Glutamatergic neuron (in vitro differentiated cells): ENCODE measurements around the gene CDH23. TPM values are rescaled to one million over a fixed set of nuclear protein-coding genes. Genes with fewer than 3 reads are reported as not detected.
A peak's percentile ranks its signal among the peaks of the same experiment; 100 is the strongest.

Source experiments
- DNase-seq: peaks from one replicate; pipeline ENCODE4 v3.0.0; 2022
- H3K27ac Mint-ChIP-seq: one replicate; pipeline ENCODE4 v1.8.0; 2020; ENCODE audit warnings: mild to moderate bottlenecking, mixed read lengths, inconsistent platforms; ENCODE audit not compliant: unreplicated experiment
- H3K27me3 Mint-ChIP-seq: one replicate; pipeline ENCODE4 v1.8.0; 2020; ENCODE audit warnings: mild to moderate bottlenecking, moderate library complexity, mixed read lengths, inconsistent platforms; ENCODE audit not compliant: unreplicated experiment
- H3K36me3 Mint-ChIP-seq: one replicate; pipeline ENCODE4 v1.8.0; 2020; ENCODE audit warnings: mild to moderate bottlenecking, mixed read lengths, inconsistent platforms; ENCODE audit not compliant: unreplicated experiment
- H3K4me1 Mint-ChIP-seq: one replicate; pipeline ENCODE4 v1.8.0; 2020; ENCODE audit warnings: mild to moderate bottlenecking, low read depth, mixed read lengths, inconsistent platforms; ENCODE audit not compliant: unreplicated experiment
- H3K4me3 Mint-ChIP-seq: one replicate; pipeline ENCODE4 v1.8.0; 2020; ENCODE audit warnings: mild to moderate bottlenecking, mixed read lengths, inconsistent platforms; ENCODE audit not compliant: unreplicated experiment
- H3K9me3 Mint-ChIP-seq: one replicate; pipeline ENCODE4 v1.8.0; 2020; ENCODE audit warnings: mild to moderate bottlenecking, moderate library complexity, mixed read lengths, inconsistent platforms; ENCODE audit not compliant: unreplicated experiment
- long read RNA-seq: library from polyadenylated mRNA; unstranded; transcript quantifications from one replicate; pipeline ENCODE4 v2.0.0, GENCODE V29; 2020; ENCODE audit not compliant: unreplicated experiment
- total RNA-seq: library from RNA; stranded (reverse); fragmentation: NEBNext Ultra II Directional; extraction: Animal tissue kit (Norgen Biotek cat#: 25700); gene quantifications from one replicate; pipeline ENCODE4 v1.2.1, GENCODE V29; 2021; ENCODE audit not compliant: unreplicated experiment
- TF ChIP-seq, protein P1 (sequence below): fragments of 200-600 bp; sonication (generic); IDR thresholded peaks from one replicate; pipeline ENCODE4 v1.5.0; 2021; ENCODE audit not compliant: partially characterized antibody, unreplicated experiment

The CDH23 gene
- 2.0 TPM for total RNA-seq
- long read RNA-seq: 0 reads

DNA sequence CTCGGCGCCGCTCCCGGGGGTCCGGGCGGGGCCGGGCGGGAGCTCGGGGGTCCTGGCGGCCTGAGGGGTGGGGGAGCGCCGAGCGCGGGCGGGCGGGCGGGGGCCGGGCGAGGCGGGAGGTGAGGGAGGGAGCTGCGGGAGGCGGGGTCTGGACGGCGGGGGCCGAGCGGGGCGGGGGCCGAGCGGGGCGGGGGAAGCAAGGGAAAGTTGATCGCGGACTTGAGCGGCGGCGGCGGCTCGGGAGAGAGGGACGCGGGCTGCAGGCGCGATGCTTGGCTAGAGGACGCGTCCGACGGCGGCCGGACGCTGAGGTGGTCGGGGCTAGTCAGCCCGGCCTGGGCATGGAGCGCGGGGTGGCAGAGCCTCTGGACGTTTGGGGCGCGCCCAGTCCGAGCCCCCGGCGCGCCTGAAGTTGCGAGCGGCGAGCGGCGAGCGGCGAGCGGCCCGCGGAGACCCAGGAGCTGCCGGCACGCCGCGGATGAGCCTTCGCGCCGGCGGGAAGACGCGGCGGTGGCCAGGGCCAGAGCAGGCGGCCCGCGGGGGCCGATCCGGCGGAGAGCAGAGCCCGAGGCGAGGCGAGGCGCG is at the start of gene CDH23:
Gene CDH23 (plus strand): TSS at position 210 of the 585 bp plus-strand sequence. CDS start 42,912 bp downstream, outside the sequence.
- DNase-seq: peak; percentile 61
- Mint-ChIP-seq H3K27me3 (peaks cover 12% of the 10 kb centered on the region), H3K4me1 (peaks cover 15% of the 10 kb centered on the region)

DNA sequence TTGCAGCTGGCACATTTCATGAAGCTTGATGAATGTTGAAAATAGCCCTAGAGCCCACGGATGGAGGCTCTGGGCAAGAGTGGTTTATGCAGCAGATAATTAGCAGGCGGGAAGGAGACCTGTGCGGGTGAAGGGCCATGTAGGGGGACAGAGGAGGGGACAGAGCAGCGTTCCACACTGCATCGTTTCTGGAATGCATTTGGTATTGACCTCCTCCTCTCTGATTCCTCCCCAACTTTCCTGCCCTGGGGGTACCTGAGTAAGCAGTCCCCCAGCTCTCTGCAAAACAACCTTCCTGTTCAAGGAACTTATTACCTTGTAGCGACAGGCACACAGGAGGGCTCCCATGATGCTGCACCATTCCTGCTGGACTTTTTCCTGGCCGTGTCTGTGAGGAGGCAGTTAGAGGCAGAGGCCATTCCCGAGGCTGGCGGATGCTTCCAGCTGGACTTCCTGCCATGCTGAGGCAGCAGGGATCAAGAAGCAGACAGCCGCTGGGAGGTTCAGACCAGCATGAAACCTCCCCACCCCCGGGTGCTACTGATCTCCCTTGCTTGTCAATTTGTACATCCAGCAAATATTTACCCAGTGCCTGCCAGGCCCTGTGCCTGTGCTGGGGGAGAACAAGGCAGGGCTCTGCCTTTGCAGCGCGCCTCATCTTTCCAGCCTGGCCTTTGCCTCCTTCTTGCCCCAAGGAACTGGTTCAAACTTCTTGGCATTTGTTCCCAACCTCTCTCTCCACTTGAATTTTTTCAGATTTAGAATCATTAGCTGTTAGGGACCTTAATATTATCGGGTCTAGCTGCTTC is 48.9 kb upstream of the CDH23 start:
- Mint-ChIP-seq H3K9me3 (no peaks in the 10 kb centered on the region), H3K36me3 (no peaks in the 10 kb centered on the region), H3K27ac (no peak overlapping the region), H3K27me3 (peaks cover 2% of the 10 kb centered on the region), H3K4me1 (peaks cover 26% of the 10 kb centered on the region), H3K4me3 (no peak overlapping the region)
- TF ChIP-seq, protein P1, sequence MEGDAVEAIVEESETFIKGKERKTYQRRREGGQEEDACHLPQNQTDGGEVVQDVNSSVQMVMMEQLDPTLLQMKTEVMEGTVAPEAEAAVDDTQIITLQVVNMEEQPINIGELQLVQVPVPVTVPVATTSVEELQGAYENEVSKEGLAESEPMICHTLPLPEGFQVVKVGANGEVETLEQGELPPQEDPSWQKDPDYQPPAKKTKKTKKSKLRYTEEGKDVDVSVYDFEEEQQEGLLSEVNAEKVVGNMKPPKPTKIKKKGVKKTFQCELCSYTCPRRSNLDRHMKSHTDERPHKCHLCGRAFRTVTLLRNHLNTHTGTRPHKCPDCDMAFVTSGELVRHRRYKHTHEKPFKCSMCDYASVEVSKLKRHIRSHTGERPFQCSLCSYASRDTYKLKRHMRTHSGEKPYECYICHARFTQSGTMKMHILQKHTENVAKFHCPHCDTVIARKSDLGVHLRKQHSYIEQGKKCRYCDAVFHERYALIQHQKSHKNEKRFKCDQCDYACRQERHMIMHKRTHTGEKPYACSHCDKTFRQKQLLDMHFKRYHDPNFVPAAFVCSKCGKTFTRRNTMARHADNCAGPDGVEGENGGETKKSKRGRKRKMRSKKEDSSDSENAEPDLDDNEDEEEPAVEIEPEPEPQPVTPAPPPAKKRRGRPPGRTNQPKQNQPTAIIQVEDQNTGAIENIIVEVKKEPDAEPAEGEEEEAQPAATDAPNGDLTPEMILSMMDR: no peak
- DNase-seq: no peak

More for the DNA sequence above, at the start of gene CDH23:
- TF ChIP-seq, protein P1: no peak
- Mint-ChIP-seq H3K9me3 (peaks cover 6% of the 10 kb centered on the region), H3K36me3 (peaks cover 5% of the 10 kb centered on the region), H3K27ac (no peak within 1 kb of the TSS), H3K4me3 (peak within 1 kb of the TSS; percentile 65)

DNA sequence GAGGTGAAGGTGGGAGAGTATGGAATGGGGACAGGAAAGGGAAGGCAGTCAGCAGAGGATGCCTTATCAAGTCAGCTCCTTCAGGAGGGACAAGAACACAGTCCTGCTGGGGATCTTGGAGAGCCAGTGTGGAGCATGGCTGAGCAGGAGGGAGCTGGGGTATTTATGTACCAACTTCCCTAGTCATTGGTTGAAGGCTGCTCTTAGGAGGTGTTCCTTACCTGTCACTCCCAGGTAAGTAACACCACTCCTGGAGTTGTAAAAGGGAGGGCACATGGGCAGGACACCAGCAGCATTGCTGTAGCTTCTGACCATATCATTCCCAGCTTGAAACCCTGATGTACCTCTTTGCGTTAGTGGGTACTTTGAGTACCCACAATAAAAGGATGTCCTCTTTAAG is 47.9 kb upstream of the CDH23 start:
- DNase-seq: no peak
- TF ChIP-seq, protein P1: no peak
- H3K4me1 Mint-ChIP-seq: peaks cover 26% of the 10 kb centered on the region
- no peaks in the 10 kb centered on the region for H3K36me3 Mint-ChIP-seq
- no peak overlapping the region for H3K27ac Mint-ChIP-seq
- no peaks in the 10 kb centered on the region for H3K9me3 Mint-ChIP-seq
- no peak overlapping the region for H3K4me3 Mint-ChIP-seq
- H3K27me3 Mint-ChIP-seq: peaks cover 4% of the 10 kb centered on the region

DNA sequence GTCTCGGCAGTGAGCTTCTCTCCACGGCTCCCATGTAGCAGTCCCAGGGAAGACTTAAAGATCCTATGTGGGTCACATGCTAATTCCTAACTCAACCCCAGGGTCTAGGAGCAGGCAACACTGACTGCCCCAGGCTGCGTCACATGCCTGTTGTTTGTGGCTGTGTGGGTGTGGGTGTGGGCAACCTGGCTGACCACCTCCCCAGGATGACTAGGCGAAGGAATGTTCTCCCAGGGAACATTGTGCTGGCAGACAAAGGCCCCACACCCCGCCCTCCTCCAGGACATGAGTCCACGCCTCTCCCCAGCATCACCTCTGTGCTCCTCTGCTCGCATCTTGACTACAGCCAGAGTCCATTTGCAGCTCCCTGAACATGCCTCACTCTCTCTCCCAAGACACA is 47.3 kb upstream of the CDH23 start:
- no peaks in the 10 kb centered on the region for H3K36me3 Mint-ChIP-seq
- DNase-seq: no peak
- no peaks in the 10 kb centered on the region for H3K9me3 Mint-ChIP-seq
- H3K4me3 Mint-ChIP-seq: no peak overlapping the region
- H3K27ac Mint-ChIP-seq: no peak overlapping the region
- peaks cover 24% of the 10 kb centered on the region for H3K4me1 Mint-ChIP-seq
- TF ChIP-seq, protein P1: no peak
- peaks cover 4% of the 10 kb centered on the region for H3K27me3 Mint-ChIP-seq

DNA sequence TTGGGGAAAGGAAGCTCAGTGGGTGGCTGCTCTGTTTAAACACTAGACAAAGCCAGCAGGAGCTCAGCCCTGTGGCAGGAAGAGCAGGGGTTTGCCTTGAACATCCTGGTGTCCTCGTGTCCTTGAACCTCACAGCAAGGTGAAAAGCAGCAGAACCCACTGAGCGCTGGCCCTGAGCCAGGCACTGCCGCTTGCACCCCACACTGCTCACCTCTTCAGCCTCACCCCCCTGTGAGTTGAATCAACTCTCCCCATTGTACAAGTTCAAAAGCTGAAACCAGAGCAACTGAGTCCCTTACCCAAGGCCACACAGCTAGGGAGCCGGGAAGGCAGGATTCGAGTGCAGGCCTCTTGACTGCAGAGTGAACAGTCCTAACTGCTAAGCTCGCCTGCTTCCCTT is 45.6 kb upstream of the CDH23 start:
- Mint-ChIP-seq H3K27me3 (peaks cover 6% of the 10 kb centered on the region), H3K36me3 (no peaks in the 10 kb centered on the region), H3K27ac (no peak overlapping the region), H3K4me1 (peaks cover 11% of the 10 kb centered on the region), H3K9me3 (no peaks in the 10 kb centered on the region), H3K4me3 (no peak overlapping the region)
- TF ChIP-seq, protein P1: no peak
- DNase-seq: no peak
